ENCODE data around the gene XG.
"Not testable (repeated sequence)": the region's sequence is repeated elsewhere in the genome, so short reads cannot be mapped to it uniquely, and the experiment has no call there.

Gene XG

DNA sequence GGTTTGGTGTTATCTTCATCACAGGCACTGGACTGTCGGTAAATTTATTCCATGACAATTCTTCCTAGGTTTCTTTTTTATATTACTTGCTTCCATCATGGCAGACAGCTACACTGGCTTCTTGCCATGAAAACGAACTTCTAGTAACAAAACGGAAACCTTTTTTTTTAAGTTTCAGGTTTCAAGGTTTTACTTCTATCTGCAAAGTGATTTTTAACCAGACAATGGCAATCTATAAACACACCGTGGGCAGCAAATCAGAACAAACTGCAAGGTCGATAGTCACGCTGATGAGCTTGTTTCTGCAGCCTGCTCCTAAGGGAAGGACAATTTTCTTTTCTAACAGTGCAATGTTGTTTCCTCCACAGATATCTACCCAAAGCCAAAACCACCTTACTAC lies 29.9 kb downstream of the XG start:
- DNase-seq, result no peak

DNA sequence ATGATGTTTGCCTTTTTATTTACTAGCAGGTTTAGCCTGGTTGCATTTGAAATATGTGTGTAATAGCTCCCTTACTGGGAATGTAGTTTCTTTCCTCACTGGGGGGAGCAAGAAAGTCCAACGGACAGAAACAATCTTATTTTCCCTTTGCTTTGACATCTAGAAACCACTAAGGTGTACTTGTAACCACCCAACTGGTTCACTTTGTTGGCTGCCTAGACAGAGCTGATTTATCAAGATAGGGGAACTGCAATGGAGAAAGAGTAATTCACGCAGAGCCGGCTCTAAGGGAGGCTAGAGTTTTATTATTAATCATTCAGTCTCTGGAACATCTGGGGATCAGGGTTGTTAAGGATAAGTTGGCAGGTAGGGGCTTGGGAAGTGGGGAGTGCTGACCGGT lies 30.3 kb downstream of the XG start:
- no peak for DNase-seq

DNA sequence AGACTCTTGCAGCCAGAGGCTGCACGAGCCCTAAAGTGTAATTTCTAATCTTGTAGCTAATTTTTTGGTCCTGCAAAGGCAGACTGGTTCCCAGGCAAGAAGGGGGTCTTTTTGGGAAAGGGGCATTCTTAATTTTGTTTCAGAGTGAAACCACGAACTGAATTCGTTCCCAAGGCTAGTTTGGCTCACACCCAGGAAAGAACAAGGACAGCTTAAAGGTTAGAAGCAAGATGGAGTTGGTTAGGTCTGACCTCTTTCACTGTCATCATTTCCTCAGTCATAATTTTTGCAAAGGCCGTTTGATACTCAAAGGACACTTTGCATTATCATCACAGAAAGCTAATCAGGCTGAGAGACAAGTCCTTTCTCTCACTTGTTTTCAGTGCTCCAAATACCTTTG lies 30.9 kb downstream of the XG start:
- no peak for DNase-seq

DNA sequence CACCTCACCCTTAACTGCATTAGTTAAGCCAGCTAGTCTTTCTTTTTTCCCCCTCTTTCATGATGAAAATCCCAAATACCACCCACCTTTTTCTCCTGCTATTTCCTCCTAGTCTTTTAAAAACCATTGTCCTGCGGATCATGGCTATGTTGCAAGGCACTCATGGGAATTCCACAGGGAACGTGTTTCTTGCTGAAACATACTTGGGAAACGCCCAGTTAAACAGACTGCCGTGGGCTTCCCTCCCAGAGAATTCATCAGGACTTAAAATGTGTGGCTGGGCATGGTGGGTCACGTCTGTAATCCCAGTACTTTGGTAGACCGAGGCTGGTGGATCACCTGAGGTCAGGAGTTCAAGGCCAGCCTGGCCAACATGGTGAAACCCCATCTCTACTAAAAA lies 32.2 kb downstream of the XG start:
- no peak for DNase-seq

DNA sequence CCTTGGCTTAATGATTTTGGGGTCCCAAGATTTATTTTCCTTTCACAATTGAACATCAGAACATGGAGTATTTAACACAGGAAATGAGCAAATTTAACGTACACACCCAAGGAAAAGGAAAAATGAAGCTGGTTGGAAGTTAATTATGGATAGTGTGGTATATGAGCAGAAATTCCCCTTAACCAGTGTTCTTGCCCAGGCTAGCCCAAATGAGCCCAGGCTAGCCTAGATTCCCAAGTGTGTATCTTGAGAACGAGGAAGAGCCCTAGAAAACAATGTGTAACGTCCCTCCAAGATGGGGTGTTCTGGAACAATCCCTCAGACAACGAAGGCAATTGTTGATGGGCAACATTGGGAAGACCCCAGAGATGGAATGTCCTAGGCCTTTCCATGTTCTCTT lies 33.7 kb downstream of the XG start:
- no peak for DNase-seq

DNA sequence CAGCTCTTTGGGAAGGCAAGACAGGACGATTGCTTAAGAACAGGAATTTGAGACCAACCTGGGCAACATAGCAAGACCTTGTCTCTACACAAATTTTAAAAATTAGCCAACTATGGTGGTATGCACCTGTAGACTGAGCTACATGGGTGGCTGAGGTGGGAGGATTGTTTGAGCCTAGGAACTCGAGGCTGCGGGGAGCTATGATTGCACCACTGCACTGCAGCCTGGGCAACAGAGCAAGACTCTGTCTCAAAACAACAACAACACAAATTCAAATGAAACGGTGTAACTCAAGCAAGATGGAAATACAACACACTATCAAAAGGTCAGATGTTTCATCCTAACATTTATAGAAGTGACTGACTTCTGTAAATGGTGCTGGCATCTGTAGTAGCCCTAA lies 37.1 kb downstream of the XG start:
- no peak for DNase-seq

DNA sequence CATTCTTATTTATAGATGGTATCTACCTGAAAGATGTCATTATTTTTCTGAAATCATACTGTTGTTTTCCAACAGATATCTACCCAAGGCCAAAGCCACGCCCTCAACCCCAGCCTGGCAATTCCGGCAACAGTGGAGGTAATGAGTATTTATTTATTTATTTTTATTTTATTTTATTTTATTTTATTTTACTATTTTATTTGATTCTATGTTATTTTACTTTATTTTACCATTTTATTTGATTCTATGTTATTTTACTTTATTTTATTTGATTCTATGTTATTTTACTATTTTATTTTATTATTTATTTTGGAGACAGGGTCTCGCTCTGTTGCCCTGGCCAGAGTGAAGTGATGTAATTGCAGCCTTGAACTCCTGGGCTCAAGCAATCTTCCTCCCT lies 37.7 kb downstream of the XG start:
- no peak for DNase-seq

DNA sequence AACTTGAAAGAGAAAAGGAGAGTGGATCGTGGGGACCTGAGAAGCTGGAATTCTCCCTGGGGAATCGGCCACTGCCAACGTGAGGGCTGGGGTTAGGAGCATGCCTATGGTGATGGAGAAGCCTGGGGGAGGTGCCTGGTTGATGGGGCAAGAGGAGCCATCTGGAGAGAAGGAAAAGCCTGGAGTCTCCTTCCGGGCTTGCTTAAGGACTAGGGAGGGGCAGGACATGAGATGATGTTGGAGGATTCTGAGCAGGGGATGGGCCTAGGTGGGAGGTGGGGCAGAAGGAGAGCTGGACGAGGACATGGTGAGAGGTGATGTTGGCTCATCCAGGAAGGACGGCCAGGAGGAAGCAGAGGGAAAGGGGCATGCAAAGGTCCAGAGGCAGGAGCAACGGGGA lies 41.9 kb downstream of the XG start:
- no peak for DNase-seq

DNA sequence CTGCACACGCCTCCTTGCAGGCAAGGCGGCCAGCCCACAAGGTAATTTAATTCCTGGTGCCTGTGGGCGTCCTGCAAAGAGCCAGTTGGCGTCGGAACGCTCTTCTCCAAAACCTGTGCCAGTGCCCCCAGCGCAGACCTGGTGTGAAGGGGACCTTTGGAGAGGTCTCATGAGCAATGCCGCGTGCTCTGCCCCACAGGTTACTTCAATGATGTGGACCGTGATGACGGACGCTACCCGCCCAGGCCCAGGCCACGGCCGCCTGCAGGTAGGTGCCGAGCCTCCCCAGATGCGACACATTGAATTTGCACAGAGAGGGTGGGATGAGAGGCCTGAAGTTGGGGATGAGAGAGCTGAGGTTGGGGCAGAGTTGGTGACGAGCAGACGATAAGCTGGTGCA lies 42.5 kb downstream of the XG start:
- no peak for DNase-seq

DNA sequence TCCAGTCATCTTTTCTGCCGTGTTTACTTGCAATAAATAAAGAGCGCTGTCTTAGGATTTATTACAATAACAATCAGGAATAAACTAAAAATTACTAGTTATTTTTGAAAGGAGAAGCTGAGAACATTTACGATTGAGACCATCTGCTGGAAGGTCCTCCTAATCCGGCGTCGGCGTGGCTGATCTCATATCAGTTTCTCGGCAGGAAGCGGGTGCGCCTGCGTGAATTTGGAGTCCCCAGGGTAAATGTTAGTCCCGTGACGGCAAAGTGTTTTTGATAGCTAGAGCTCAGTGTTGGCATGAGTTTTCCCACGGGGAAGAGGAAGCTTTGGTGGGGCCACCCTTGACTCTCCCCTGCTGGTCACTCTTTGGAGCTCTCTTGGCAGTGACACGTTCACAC lies 45.0 kb downstream of the XG start:
- not testable (repeated sequence) for DNase-seq

DNA sequence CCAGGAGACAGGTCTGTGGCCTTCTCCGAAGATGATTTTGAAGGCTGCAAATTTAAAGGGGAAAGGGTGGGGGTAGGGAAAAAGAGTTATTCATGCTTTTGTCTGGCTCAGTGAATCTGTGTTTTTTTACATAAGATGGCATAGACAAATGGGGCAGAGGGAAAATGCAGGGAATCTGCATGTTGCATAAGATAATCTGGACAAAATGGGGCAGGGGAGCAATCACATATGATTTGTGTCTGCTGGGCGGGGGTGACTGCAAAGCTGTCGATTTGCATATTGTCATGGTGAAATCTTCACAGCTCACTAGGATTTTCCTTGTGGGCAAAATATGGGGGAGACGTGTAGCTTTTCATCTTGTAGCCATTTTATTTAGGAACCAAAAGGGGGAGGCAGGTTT lies 47.5 kb downstream of the XG start:
- no peak for DNase-seq

DNA sequence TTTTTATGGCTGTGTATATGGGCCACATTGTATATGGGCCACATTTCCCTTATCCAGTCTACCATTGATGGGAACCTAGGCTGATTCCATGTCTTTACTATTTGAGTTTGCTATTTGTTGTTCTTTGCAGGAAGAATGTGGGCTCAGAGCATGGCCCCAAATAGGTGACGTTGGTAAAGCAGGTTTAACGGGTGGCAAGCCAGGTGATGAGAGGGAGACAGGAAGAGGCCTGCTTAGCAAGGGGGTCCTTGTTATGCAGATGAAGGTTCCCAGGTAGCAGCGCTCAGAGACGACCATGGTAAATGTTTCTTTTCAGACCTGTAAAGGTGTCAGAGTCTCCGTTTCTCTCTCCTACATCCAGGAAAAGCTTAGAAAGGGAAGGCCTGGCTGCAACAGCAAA lies 48.1 kb downstream of the XG start:
- not testable (repeated sequence) for DNase-seq

DNA sequence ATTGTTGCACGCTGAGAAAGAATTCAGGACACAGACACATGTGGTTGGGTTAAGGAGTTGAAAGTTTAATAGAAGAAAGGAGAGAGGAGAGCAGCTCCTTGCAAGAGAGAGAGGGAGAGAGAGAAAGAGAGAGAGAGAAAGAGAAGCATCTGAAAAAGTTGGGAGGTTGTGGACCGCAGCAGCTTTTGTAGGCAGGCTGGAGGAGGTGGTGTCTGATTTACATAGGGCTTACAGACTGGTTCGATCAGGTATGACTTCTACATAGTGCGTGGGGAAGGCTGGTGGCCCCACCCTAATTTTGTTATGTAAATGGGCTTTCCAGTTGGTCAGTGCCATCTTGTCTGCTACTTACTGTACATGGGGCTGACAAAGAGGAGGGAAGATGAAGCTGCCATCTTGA lies 49.4 kb downstream of the XG start:
- DNase-seq, result no peak

DNA sequence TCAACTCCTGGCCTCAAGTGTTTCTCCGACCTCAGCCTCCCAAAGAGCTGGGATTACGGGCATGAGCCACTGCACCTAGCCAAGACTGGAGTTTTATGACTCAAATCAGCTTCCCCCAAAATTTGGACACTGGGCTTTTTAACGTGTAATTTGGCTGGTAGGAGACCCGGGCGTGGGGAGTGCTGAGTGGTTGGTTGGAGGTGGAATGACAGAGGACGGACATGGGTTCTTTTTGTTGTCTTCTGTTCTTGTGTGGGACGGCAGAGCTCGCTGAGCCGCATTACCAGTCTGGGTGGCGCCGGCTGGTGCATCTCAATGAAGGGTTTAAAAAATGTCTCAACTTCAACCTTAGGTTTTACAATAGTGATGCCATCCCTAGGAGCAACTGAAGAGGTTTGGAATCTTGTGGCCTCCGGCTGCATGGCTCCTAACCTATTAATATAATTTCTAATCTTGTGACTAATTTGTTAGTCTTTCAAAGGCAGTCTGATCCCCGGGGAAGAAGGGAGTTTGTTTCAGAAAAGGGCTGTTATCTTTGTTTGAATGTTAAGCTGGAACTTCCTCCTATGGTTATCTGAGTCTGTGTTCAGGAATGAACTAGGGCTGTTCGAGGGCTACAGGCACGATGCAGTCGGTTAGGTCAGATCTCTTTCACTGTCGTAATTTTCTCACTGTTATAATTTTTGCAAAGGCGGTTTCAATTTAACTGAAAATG lies 50.7 kb downstream of the XG start:
- DNase-seq, result not testable (repeated sequence)

DNA sequence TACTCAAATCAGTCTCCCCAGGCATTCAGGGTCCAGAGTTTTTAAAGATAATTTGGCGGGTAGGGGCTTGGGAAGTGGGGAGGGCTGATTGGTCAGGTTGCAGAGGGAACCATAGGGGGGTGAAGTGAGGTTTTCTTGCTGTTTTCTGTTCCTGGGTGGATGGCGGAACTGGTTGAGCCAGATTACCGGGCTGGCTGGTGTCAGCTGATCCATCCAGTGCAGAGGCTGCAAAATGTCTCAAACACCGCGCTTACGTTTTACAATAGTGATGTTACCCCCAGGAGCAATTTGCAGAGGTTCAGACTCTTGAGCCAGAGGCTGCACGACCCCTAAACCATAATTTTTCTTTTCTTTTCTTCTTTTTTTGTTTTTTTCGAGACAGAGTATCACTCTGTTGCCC lies 51.6 kb downstream of the XG start:
- not testable (repeated sequence) for DNase-seq

DNA sequence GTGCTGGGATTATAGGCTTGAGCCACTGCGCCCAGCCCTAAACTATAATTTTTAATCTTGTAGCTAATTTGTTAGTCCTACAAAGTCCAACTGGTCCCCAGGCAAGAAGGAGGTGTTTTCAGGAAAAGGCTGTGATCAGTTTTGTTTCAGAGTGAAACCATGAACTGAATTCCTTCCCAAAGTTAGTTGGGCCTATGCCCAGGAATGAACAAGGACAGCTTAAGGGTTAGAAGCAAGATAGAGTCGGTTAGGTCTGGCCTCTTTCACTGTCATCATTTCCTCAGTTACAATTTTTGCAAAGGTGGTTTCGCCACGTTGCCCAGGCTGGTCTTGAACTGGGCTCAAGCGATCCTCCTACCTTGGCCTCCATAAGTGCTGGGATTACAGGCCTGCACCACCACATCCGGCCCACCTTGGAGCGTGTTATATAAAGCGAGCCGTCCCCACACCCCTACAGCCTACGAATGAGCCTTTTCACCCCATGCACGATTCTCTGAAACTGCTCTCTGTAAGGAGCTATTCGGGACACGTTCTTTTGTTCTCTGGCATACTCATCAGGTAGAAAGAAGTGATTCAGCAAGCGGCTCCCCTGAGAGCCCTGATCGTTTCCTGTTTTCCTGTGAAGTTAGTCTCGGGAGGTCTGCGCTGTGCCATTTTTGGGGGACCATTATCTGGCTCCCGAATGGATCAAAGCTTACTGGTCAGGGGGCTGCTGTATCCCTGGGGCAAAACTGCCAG lies 52.4 kb downstream of the XG start:
- not testable (repeated sequence) for DNase-seq

DNA sequence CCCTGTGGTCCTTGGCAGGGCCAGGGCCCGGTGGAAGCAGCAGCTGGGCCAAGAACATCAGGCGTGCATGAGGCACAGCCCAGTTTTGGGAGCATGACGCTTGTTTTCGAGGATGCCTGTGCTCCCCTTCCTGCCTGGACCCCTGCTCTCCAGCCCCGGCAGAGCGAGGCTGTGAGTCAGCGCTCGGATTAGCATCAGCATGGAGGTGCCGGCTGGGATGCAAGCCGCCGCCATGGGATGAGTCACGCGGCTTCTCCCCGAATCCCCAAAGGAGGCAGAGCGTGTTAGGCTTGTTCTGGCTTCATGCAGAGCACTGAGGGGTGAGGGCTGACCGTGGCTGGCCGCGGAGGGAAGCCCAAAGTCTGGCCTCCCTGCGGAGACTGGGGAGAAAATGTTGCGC lies 53.0 kb downstream of the XG start:
- not testable (repeated sequence) for DNase-seq

DNA sequence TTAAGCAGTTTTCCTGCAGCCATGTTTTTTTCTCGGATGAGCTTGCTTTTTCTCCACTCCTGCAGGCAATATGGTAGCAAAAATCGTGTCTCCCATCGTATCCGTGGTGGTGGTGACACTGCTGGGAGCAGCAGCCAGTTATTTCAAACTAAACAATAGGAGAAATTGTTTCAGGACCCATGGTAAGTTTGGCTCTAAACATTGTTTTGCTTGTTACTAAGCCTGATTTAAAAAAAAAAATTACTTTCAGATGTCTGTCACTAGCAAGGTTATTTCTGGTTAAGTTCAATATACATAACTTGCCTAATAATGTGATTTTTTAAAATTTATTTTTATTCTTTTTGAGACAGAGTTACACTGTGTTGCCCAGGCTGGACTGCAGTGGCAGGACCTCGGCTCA lies 59.4 kb downstream of the XG start:
- DNase-seq, result no peak

DNA sequence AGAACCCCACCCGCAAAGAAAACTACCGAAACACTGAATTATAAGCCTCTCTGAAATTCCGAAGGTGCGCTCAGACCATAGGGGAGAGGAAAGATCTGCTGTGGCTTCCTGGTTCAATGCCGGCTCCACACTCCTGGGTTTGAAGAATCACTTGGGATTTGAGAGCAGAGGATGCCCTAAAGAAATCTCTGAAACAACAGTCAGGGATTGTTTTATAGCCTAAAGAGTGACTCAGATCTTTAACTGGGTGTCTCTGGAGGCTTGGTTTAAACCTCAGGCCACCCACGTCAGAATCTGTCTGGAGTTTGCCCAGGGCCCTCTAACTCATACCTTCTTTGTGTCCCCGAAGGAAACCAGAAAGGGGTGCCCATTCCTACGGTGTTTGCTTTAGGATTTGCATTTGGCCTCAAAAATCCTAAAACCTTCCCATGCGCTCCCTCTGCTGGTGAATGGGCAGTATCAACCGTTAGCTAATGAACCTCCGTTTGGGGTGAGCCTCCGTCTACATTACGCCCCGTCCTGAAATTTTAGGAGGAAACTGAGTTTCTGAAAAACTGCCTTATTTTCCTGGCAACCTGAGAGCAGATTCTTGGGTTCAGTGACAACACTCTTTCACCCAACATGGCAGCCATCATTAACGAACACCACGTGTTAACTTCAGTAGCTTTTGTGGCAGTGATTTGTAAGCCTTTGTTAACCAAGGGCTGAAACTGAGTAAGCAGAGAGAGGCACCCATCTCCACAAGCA lies 60.5 kb downstream of the XG start:
- peak; percentile 29 for DNase-seq

DNA sequence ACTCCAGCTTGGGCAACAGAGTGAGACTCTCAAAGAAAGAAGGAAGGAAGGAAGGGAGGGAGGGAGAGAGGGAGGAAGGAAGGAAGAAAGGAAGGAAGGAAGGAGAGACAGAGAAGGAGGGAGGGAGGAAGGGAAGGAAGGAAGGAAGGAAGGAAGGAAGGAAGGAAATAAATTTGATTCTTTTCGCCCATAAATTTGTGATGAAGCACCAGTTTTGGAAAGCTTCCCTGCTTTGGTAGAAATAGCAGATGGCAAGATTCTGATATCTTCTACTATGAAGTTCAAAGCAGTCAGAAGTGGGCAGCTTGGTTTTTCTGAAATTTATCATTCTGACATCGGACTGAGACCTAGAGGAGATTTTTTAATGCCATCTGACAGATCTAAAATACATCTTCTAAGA lies 65.2 kb downstream of the XG start:
- no peak for DNase-seq

DNA sequence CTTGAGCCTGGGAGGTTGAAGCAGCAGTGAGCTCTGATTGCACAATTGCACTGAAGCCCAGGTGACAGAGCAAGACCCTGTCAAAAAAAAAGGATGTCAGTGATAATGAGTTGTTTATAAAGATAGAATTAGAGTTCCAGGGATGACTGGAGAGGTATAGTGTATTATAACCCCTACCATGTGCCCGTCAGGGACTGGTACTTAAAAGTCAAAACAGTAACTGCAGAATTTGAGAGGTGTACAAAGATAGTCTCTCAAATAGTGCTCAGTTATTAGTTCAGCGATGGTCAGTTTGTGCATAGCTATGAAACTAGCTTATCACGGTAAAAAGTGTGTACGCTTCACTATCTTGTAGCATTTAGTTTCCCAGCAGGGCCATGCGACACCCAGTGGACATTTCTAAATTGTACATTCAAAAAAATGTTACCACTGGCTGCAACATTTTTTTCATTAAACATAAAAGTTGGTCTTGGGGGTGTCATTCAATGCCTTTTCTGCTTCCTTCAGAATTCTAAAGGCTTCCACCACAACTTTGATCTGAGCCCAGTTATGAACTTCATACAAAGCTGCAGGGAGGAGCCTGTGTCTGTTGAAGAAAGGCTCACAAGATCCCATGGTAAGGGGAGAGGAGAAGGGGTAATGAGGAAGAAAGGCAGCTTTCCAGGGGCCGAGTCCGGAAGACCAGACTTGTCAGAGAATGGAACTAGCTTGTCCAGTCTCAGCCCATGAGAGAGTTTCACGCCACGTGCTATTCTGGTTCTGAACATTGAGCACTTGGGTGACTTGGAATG lies 67.7 kb downstream of the XG start:
- DNase-seq, result no peak

DNA sequence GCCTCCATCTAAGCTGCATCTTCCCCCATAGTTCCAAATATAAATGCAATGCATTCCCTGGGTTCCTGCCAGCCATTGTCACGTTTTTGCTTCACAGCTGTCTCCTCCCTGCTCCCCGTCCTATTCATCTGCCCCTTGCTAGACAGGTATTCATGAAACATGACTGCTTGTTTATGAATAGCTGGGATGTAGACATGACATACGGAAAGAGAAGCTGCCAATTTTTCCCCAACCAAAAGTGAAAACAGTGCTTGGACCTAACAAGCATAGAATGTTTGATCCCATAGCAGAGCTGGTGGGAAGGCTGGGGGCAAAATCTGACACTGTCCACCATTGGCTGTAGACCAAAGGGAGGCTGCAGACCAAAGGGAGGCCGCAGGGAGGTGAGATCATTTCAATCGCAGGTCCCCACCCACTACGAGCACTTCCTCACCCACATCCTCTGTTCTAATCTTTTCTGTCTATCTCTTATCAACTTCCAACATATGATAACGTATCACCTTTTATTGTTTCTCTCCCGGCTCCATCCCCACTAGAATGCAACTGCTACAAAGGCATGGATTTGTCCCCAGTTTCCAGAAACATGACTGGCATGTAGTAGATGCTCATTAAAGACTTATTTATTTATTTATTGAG lies 68.4 kb downstream of the XG start:
- no peak for DNase-seq

Measured in activated naive CD4-positive, alpha-beta T cell treated with anti-CD3 and anti-CD28 coated beads, Interleukin-2, amount 50 U/mL, for 16 hours (primary cell).